GM23338 (cell line): ENCODE data around the gene MAPK8. TPM values are rescaled to one million over a fixed set of nuclear protein-coding genes. Genes with fewer than 3 reads are reported as not detected.

Experiments
- ATAC-seq: fragments of 200-7000 bp; cut with Tn5 transposase; 3 replicates; pipeline ENCODE4 v1.9.1; 2020
- DNase-seq: peaks from one replicate; pipeline ENCODE4 v3.0.0-alpha.2; 2015; ENCODE audit warnings: low spot score
- H2AFZ ChIP-seq: fragments of 200-600 bp; sonication (generic); 2 replicates; pipeline ENCODE4 v1.8.0; 2016; ENCODE audit warnings: antibody characterized with exemption, mild to moderate bottlenecking, moderate library complexity
- H3F3A ChIP-seq: fragments of 200-600 bp; sonication (generic); replicated peaks from 2 replicates; pipeline ENCODE4 v1.8.0; 2017; ENCODE audit warnings: antibody characterized with exemption, mixed run types, low read depth
- H3K27ac ChIP-seq: fragments of 200-600 bp; sonication (generic); 2 replicates; pipeline ENCODE4 v1.6.1; 2016; ENCODE audit warnings: low read depth
- H3K27me3 ChIP-seq: fragments of 200-600 bp; sonication (generic); 2 replicates; pipeline ENCODE4 v1.8.0; 2016; ENCODE audit warnings: mild to moderate bottlenecking, mixed run types, moderate library complexity; ENCODE audit not compliant: insufficient read depth
- H3K36me3 ChIP-seq: fragments of 200-600 bp; sonication (generic); 2 replicates; pipeline ENCODE4 v1.8.0; 2016; ENCODE audit warnings: mild to moderate bottlenecking; ENCODE audit not compliant: insufficient read depth
- H3K4me1 ChIP-seq: fragments of 200-600 bp; sonication (generic); 2 replicates; pipeline ENCODE4 v1.8.0; 2016; ENCODE audit warnings: mild to moderate bottlenecking, moderate library complexity; ENCODE audit not compliant: insufficient read depth
- H3K4me2 ChIP-seq: fragments of 200-600 bp; sonication (generic); 2 replicates; pipeline ENCODE4 v1.7.1; 2017; ENCODE audit warnings: mixed run types
- H3K4me3 ChIP-seq: fragments of 200-600 bp; sonication (generic); 2 replicates; pipeline ENCODE4 v1.6.1; 2016; ENCODE audit warnings: mixed run types
- H3K79me2 ChIP-seq: fragments of 200-600 bp; sonication (generic); replicated peaks from 2 replicates; pipeline ENCODE4 v1.8.0; 2017; ENCODE audit warnings: mild to moderate bottlenecking; ENCODE audit not compliant: insufficient read depth
- H3K9me2 ChIP-seq: fragments of 200-600 bp; sonication (generic); 2 replicates; pipeline ENCODE4 v1.8.0; 2017; ENCODE audit not compliant: insufficient read depth
- H4K20me1 ChIP-seq: fragments of 200-600 bp; sonication (generic); replicated peaks from 2 replicates; pipeline ENCODE4 v1.8.0; 2017; ENCODE audit warnings: mild to moderate bottlenecking; ENCODE audit not compliant: insufficient read depth
- H3K27ac Mint-ChIP-seq: 2 replicates; pipeline ENCODE4 v1.8.0; 2020; ENCODE audit warnings: inconsistent platforms, mild to moderate bottlenecking, moderate library complexity, mixed read lengths
- H3K27me3 Mint-ChIP-seq: 3 replicates; pipeline ENCODE4 v1.8.0; 2022; ENCODE audit warnings: low read depth, mild to moderate bottlenecking, moderate library complexity, mixed read lengths, inconsistent platforms; ENCODE audit not compliant: insufficient read depth, poor library complexity
- H3K36me3 Mint-ChIP-seq: 3 replicates; pipeline ENCODE4 v1.8.0; 2021; ENCODE audit warnings: low read depth, mild to moderate bottlenecking, inconsistent platforms, moderate library complexity, mixed read lengths
- H3K4me1 Mint-ChIP-seq: 3 replicates; pipeline ENCODE4 v1.8.0; 2020; ENCODE audit warnings: mild to moderate bottlenecking, inconsistent platforms, mixed read lengths
- H3K4me3 Mint-ChIP-seq: 3 replicates; pipeline ENCODE4 v1.8.0; 2021; ENCODE audit warnings: moderate library complexity, mild to moderate bottlenecking, inconsistent platforms, mixed read lengths
- H3K9me3 Mint-ChIP-seq: 3 replicates; pipeline ENCODE4 v1.8.0; 2020; ENCODE audit warnings: moderate library complexity, mild to moderate bottlenecking, inconsistent platforms, mixed read lengths
- CREB1 ChIP-seq: fragments of 250-450 bp; sonication (Bioruptor Pico); IDR thresholded peaks from 2 replicates; pipeline ENCODE4 v1.5.0; 2020; ENCODE audit warnings: low read depth, mild to moderate bottlenecking, moderate library complexity
- CTCF ChIP-seq, 2 experiments: fragments of 200-600 bp in 1 of 2; sonication (generic) in 1 of 2; conservative IDR thresholded peaks; 2 replicates each; pipeline versions ENCODE4 v1.5.1 to v1.6.1; 2016 to 2017; ENCODE audit warnings: antibody characterized with exemption in 2 of 2, low read depth in 2 of 2, mild to moderate bottlenecking in 2 of 2, moderate library complexity in 1 of 2
- ETS1 ChIP-seq: IDR thresholded peaks from 2 replicates; pipeline ENCODE4 v1.6.1; 2016; ENCODE audit warnings: antibody characterized with exemption
- EZH2 ChIP-seq: fragments of 200-600 bp; sonication (generic); IDR thresholded peaks from one replicate; pipeline ENCODE4 v1.8.0; 2017; ENCODE audit warnings: antibody characterized with exemption, mild to moderate bottlenecking, low read depth; ENCODE audit not compliant: unreplicated experiment
- EZH2phosphoT487 ChIP-seq: fragments of 200-600 bp; sonication (generic); IDR thresholded peaks from one replicate; pipeline ENCODE4 v1.8.1; 2018; ENCODE audit warnings: antibody characterized with exemption; ENCODE audit not compliant: unreplicated experiment
- JUNB ChIP-seq: IDR thresholded peaks from one replicate; pipeline ENCODE4 v1.6.1; 2016; ENCODE audit warnings: antibody characterized with exemption; ENCODE audit not compliant: unreplicated experiment
- NANOG ChIP-seq: IDR thresholded peaks from 2 replicates; pipeline ENCODE4 v1.6.1; 2016; ENCODE audit warnings: antibody characterized with exemption, borderline replicate concordance
- POLR2AphosphoS5 ChIP-seq: IDR thresholded peaks from 2 replicates; pipeline ENCODE4 v1.6.1; 2016; ENCODE audit warnings: antibody characterized with exemption, low read depth
- REST ChIP-seq: IDR thresholded peaks from one replicate; pipeline ENCODE4 v1.6.1; 2018; ENCODE audit warnings: antibody characterized with exemption; ENCODE audit not compliant: unreplicated experiment
- STAT1 ChIP-seq: IDR thresholded peaks from one replicate; pipeline ENCODE4 v1.6.1; 2016; ENCODE audit warnings: antibody characterized with exemption; ENCODE audit not compliant: unreplicated experiment
- ZNF114 ChIP-seq: fragments of 250-450 bp; sonication (Bioruptor Pico); IDR thresholded peaks from 2 replicates; pipeline ENCODE4 v1.5.0; 2020; ENCODE audit warnings: mild to moderate bottlenecking, moderate library complexity
- ZNF331 ChIP-seq: fragments of 250-450 bp; sonication (Bioruptor Pico); IDR thresholded peaks from 2 replicates; pipeline ENCODE4 v1.5.0; 2020; ENCODE audit warnings: low read depth, mild to moderate bottlenecking, moderate library complexity
- ZNF462 ChIP-seq: fragments of 250-450 bp; sonication (Bioruptor Pico); IDR thresholded peaks from 2 replicates; pipeline ENCODE4 v1.5.0; 2020; ENCODE audit warnings: mild to moderate bottlenecking, moderate library complexity
- polyA plus RNA-seq: library from polyadenylated mRNA; unstranded; fragments of >200 nt; fragmentation: Nextera tagmentation; extraction: Ambion mirVana; gene quantifications from 2 replicates; pipeline ENCODE4 v1.2.1, GENCODE V29; 2016
- total RNA-seq: library from RNA; depleted of rRNA; stranded (reverse); fragments of >200 nt; shearing (Covaris generic); gene quantifications from 2 replicates; pipeline ENCODE4 v1.2.3, GENCODE V29; 2014

The MAPK8 gene
- total and polyA plus RNA-seq, 2 experiments from 2014 or later: 52.4 to 73.6 TPM

GRCh38 chr10:48442090-48442808 lies 135.8 kb downstream of the MAPK8 start:
- no peaks in the 10 kb centered on the region; the same call in 1 of the 2 replicates for H4K20me1 ChIP-seq
- Mint-ChIP-seq H3K4me1 (peaks cover 22% of the 10 kb centered on the region), H3K27ac (no peak overlapping the region; the same call in 1 of the 2 replicates), H3K4me3 (no peak overlapping the region), H3K36me3 (peaks cover 5% of the 10 kb centered on the region; the same call in 2 of the 3 replicates), H3K9me3 (no peaks in the 10 kb centered on the region), H3K27me3 (peaks cover 2% of the 10 kb centered on the region)
- no peak overlapping the region for H3K4me2 ChIP-seq
- H2AFZ ChIP-seq: no peak overlapping the region
- ATAC-seq (no peak), DNase-seq (no peak)
- no peak overlapping the region for H3K27ac ChIP-seq
- no peaks in the 10 kb centered on the region for H3K27me3 ChIP-seq
- H3K36me3 ChIP-seq: no peaks in the 10 kb centered on the region
- H3K4me1 ChIP-seq: no peaks in the 10 kb centered on the region
- TF ChIP-seq CTCF (conservative IDR thresholded peaks at IDR 0.05; ENCODE audit: low read depth in 2 of 2) (no peak), ZNF331 (CRISPR knock-in tag) (no peak), ZNF462 (CRISPR knock-in tag) (no peak), ETS1 (no peak), STAT1 (no peak), JUNB (no peak), ZNF114 (no peak), REST (no peak), CREB1 (CRISPR knock-in tag) (no peak), EZH2 (no peak), NANOG (no peak), EZH2phosphoT487 (no peak), POLR2AphosphoS5 (no peak)
- H3K9me2 ChIP-seq: 0 out of 2 replicates have a peak, but pooled peaks cover 5% of the 10 kb centered on the region
- no peak overlapping the region for H3K4me3 ChIP-seq
- no peaks in the 10 kb centered on the region for H3K79me2 ChIP-seq
- no peaks in the 10 kb centered on the region for H3F3A ChIP-seq
